NT2/D1 (cell line): ENCODE measurements around the gene TTC21A.

Experiments
- DNase-seq: peaks from one replicate; pipeline ENCODE4 v3.0.0-alpha.2; 2011; ENCODE audit warnings: low read depth, low spot score
- H3K27me3 ChIP-seq: 2 replicates; pipeline ENCODE4 v1.6.0; 2011; ENCODE audit warnings: mild to moderate bottlenecking; ENCODE audit not compliant: insufficient read length, insufficient read depth
- H3K36me3 ChIP-seq: 2 replicates; pipeline ENCODE4 v1.6.1; 2011; ENCODE audit warnings: mild to moderate bottlenecking, low read length, mixed read lengths; ENCODE audit not compliant: insufficient read depth, insufficient read length
- H3K4me1 ChIP-seq: 2 replicates; pipeline ENCODE4 v1.5.1; 2011; ENCODE audit not compliant: insufficient read depth, insufficient read length
- H3K4me3 ChIP-seq: 2 replicates; pipeline ENCODE4 v1.5.1; 2011; ENCODE audit warnings: low read depth; ENCODE audit not compliant: insufficient read length
- H3K9ac ChIP-seq: 2 replicates; pipeline ENCODE4 v1.6.0; 2011; ENCODE audit warnings: low read depth; ENCODE audit not compliant: insufficient read length
- H3K9me3 ChIP-seq: 2 replicates; pipeline ENCODE4 v1.5.1; 2011; ENCODE audit warnings: mild to moderate bottlenecking, low read length; ENCODE audit not compliant: insufficient read depth
- SUZ12 ChIP-seq: IDR thresholded peaks from 2 replicates; pipeline ENCODE4 v1.6.1; 2011; ENCODE audit not compliant: insufficient read length, insufficient read depth; ENCODE audit errors: extremely low read depth
- YY1 ChIP-seq: IDR thresholded peaks from 2 replicates; pipeline ENCODE4 v1.6.1; 2011; ENCODE audit not compliant: insufficient read length, insufficient read depth
- ZNF274 ChIP-seq: IDR thresholded peaks from 2 replicates; pipeline ENCODE4 v1.6.1; 2011; ENCODE audit warnings: mild to moderate bottlenecking, low read depth, low read length

TTC21A gene

GRCh38 chr3:39185959-39186691, 78.6 kb downstream of the TTC21A start:
- Histone ChIP-seq H3K4me3 (no peak overlapping the region), H3K9me3 (no peaks in the 10 kb centered on the region), H3K27me3 (no peaks in the 10 kb centered on the region), H3K4me1 (peaks cover 5% of the 10 kb centered on the region), H3K36me3 (no peaks in the 10 kb centered on the region), H3K9ac (no peak overlapping the region)
- TF ChIP-seq SUZ12 (no peak), ZNF274 (no peak)
- DNase-seq: no peak

GRCh38 chr3:39186692-39187151, 79.2 kb downstream of the TTC21A start:
- Histone ChIP-seq H3K9ac (no peak overlapping the region), H3K4me3 (no peak overlapping the region), H3K36me3 (no peaks in the 10 kb centered on the region), H3K9me3 (no peaks in the 10 kb centered on the region), H3K4me1 (peaks cover 6% of the 10 kb centered on the region), H3K27me3 (no peaks in the 10 kb centered on the region)
- DNase-seq: no peak
- no peak for TF ChIP-seq ZNF274
- TF ChIP-seq SUZ12: no peak
- no peak for TF ChIP-seq YY1

- Histone ChIP-seq H3K9me3 (no peaks in the 10 kb centered on the region), H3K4me1 (peaks cover 10% of the 10 kb centered on the region), H3K4me3 (no peak overlapping the region), H3K36me3 (no peaks in the 10 kb centered on the region), H3K9ac (no peak overlapping the region), H3K27me3 (no peaks in the 10 kb centered on the region)
- TF ChIP-seq ZNF274 (no peak), SUZ12 (no peak), YY1 (no peak)
- no peak for DNase-seq
Observed at GRCh38 chr3:39187372-39188155, 80.1 kb downstream of the TTC21A start.
